Right lung (tissue), 5 donors: ENCODE results near the gene PBXIP1. TPM values are rescaled to one million over a fixed set of nuclear protein-coding genes. Genes with fewer than 3 reads are reported as not detected.

Experiments used
- DNase-seq, 2 donors: peaks; one replicate each; pipeline ENCODE4 v3.0.0-alpha.2; 2013
- polyA plus RNA-seq, 5 donors: library from polyadenylated mRNA; unstranded; fragments of 120-200 nt; gene quantifications; one replicate each; pipeline versions ENCODE4 v1.2.1 to v1.2.3, GENCODE V29; 2013; ENCODE audit warnings: inconsistent platforms in 1 of 5, low replicate concordance in 1 of 5; ENCODE audit not compliant: insufficient read length in 5 of 5, insufficient read depth in 1 of 5

Gene PBXIP1
- polyA plus RNA-seq, 5 donors: 62.9 to 88.3 (median 77.0) TPM

DNA sequence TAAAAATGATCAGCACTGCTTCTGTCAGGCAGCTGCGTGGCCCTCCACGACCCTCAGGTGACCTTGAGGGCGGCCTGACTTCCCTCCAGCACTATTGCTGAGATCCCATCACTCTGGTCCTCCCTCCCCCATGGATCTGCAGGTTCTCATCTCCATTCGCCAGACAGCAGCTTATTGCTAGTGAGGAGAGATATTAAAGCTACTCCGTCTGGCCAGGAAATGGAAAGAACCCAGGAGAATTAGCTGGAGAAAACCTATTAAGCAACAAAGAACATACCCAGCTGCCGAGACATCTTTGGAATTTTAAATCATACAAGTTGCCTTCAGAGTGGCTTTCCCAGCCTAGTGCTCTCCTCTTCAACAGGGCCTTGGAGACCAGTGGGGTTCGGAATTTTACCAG lies 60.1 kb downstream of the PBXIP1 start:
- no peak for DNase-seq

Other genes with a start within 250 kb of the PBXIP1 start
- gene KCNN3, start 85.8 kb downstream of the PBXIP1 start, polyA plus RNA-seq: 1 to 10 TPM; 1.8 to 3.2 (median 2.3) TPM
- gene PMVK, start 19.4 kb downstream of the PBXIP1 start, polyA plus RNA-seq: 10 to 100 TPM; 26.2 to 39.4 (median 29.5) TPM
- 10 to 100 TPM; 32.9 to 42.8 (median 40.9) TPM for gene PYGO2, start 5.7 kb upstream of the PBXIP1 start, polyA plus RNA-seq
- 100 to 1,000 TPM; 121 to 136 (median 123) TPM for gene SHC1, start 14.6 kb upstream of the PBXIP1 start, polyA plus RNA-seq
- 100 to 1,000 TPM in 3 of 5 donors, 10 to 100 TPM in 2; 85.1 to 149 (median 115) TPM for gene CKS1B, start 18.6 kb upstream of the PBXIP1 start, polyA plus RNA-seq
- 10 to 100 TPM; 27.1 to 33.6 (median 28.1) TPM for gene FLAD1, start 27.2 kb upstream of the PBXIP1 start, polyA plus RNA-seq
- gene LENEP, start 37.5 kb upstream of the PBXIP1 start, polyA plus RNA-seq: 1 to 10 TPM in 1 of 5 donors, under 1 TPM in 4; 0.46 to 1.2 (median 0.66) TPM
- gene ZBTB7B, start 46.7 kb upstream of the PBXIP1 start, polyA plus RNA-seq: 10 to 100 TPM; 10.7 to 26.3 (median 18.8) TPM
- 1 to 10 TPM; 1.6 to 2.7 (median 2.4) TPM for gene DCST2, start 77.7 kb upstream of the PBXIP1 start, polyA plus RNA-seq
- under 1 TPM; 0.34 to 0.69 (median 0.53) TPM for gene DCST1, start 77.7 kb upstream of the PBXIP1 start, polyA plus RNA-seq
- 100 to 1,000 TPM in 1 of 5 donors, 10 to 100 TPM in 4; 50.0 to 103 (median 64.8) TPM for gene ADAM15, start 95.2 kb upstream of the PBXIP1 start, polyA plus RNA-seq
- 10 to 100 TPM; 16.0 to 25.3 (median 23.3) TPM for gene EFNA4, start 107.6 kb upstream of the PBXIP1 start, polyA plus RNA-seq
- gene EFNA3, start 122.7 kb upstream of the PBXIP1 start, polyA plus RNA-seq: 1 to 10 TPM; 2.9 to 5.6 (median 4.3) TPM
- 100 to 1,000 TPM in 2 of 5 donors, 10 to 100 TPM in 3; 94.5 to 116 (median 96.8) TPM for gene EFNA1, start 171.8 kb upstream of the PBXIP1 start, polyA plus RNA-seq
- 10 to 100 TPM; 32.7 to 41.6 (median 37.3) TPM for gene SLC50A1, start 179.8 kb upstream of the PBXIP1 start, polyA plus RNA-seq
- gene DPM3, start 184.4 kb upstream of the PBXIP1 start, polyA plus RNA-seq: 10 to 100 TPM; 19.1 to 37.1 (median 26.6) TPM
- gene KRTCAP2, start 217.2 kb upstream of the PBXIP1 start, polyA plus RNA-seq: 100 to 1,000 TPM; 103 to 120 (median 117) TPM
- gene TRIM46, start 217.8 kb upstream of the PBXIP1 start, polyA plus RNA-seq: 1 to 10 TPM; 2.9 to 5.6 (median 4.3) TPM